T follicular helper cell (primary cell): Measurements from ENCODE around the gene ACBD7.

Experiments
- DNase-seq: peaks from one replicate; pipeline ENCODE4 v3.0.0-alpha.2; 2020; ENCODE audit warnings: low read depth
- total RNA-seq, 2 experiments: gene quantifications; one replicate each; lab custom pipeline; 2026; lab: John Stamatoyannopoulos, UW

ACBD7 gene
- 0.96 to 1.8 reads per million in 2 experiments for total RNA-seq

DNA sequence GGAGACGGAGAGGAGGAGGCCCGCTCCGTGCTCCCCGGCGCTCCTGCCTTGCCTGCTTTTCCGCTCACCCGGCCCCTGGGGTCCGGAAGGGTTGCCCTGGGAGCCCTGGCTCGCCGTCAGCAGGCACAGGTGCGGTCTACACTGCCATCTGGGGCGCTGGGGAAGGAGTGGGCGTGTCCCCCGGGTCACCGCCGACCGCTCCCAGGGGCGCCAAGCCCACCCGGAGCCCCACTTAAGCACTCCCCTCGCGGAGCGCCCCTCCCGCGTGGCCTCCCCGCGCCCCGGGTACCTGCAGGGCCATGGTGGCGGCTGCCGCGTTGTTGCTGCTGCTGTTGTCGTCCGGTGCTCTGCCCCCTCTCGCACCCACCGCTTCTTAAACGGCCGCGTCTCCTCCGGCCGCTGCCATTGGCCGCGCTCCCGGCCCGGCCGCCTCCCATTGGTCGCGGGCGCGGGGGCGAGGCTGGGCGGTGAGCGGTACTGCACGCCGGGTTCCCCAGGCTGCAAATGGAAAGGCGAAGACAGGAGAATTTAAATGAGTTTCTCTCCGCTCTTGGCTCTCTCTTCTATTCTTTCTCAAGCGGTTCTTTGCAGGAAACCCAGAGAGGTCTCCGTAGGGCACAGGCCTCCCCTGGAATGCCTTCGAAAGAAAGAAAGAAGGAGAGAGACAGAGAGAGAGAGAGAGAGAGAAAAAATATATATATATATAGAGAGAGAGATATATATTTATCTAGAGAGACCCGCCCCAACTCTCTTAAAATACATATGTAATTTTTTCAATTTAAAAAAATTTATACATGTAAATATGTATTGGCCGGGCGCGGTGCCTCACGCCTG, at the start of gene ACBD7:
Gene ACBD7 (minus strand): TSS at position 349 of the 834 bp plus-strand sequence. CDS start 48 bp downstream, at position 301.
- DNase-seq = peak; percentile 66

DNA sequence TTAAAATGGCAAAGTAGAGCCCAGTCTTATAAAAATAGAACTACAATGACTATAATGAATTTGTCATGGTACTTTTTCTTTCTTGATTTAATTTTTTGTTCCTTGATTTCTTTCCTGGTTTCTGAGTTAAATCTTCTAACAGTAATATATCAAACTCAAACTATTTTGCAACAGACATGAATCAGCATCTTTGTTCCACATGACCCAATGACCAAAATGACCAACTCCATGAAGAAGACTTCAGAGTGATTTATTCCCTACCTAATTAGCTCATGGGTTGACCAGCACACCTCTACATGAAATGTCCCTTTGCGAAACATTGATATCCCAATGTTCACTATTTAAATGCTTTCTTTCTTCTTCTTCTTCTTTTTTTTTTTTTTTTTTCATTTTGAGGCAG, 49.1 kb upstream of the ACBD7 start:
- DNase-seq = no peak

- DNase-seq = no peak
Measured at GRCh38 chr10:15137036-15137359, 48.4 kb upstream of the ACBD7 start.

DNA sequence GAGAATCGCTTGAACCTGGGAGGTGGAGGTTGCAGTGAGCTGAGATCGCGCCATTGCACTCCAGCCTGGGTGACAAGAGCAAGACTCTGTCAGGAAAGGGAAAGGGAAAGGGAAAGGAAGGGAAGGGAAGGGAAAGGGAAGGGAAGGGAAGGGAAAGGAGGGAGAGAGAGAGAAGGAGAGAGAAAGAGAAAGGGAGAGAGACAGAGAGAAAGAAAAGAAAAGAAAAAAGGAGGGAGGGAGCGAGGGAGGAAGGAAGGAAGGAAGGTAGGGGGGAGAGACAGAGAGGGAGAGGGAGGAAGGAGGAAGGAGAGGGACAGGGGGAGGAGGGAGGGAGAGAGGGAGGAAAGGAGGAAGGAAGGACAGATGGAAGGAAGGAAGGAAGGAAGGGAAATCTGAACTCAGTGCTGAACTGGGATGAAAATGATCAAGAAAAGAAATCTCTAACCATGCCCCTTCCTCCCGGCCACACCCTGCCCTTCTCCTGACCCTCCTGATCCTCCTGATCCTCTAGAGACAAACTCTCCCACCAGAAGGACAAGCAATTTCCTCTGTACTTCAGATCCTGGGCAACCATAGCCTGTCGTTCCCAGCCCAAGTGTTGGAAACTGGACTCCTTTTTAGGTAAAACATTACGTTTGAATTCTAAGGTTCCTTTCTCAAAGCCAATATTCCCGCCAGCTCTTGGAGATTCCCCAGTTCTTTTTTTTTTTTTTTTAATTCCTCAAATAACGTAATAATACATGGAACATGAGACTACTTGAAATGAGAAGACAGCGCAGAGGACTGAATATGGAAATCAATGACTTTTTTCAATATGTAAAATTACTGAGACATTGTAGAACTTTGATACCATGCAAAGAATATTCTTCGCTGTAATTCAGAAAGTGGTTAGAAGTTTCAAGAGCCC, 47.8 kb upstream of the ACBD7 start:
- no peak for DNase-seq

GRCh38 chr10:15131330-15131729, 42.8 kb upstream of the ACBD7 start:
- no peak for DNase-seq

- DNase-seq = no peak
Measured at GRCh38 chr10:15124908-15125307, 36.3 kb upstream of the ACBD7 start.

GRCh38 chr10:15124190-15124589, 35.6 kb upstream of the ACBD7 start:
- DNase-seq = no peak

GRCh38 chr10:15123749-15124184, 35.2 kb upstream of the ACBD7 start:
- no peak for DNase-seq

DNA sequence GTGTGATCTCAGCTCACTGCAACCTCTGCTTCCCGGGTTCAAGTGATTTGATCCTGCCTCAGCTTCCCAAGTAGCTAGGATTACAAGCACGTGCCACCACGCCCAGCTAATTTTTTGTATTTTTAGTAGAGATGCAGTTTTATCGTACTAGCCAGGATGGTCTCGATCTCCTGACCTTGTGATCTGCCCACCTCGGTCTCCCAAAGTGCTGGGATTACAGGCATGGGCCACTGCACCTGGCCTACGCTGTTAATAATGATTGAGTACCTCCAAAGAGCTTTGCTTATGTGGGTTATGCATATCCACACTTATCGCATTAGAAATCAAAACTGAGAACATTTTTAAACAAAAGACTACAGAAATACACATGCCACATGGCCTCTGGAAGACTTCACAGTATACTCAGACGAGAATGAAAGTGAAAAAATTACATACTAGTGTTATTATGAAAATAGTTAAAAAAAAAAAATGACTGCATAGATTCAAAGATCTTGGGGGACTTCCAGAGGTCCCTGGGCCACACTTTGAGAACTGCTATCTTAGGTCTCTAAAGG, 34.0 kb upstream of the ACBD7 start:
- no peak for DNase-seq

DNA sequence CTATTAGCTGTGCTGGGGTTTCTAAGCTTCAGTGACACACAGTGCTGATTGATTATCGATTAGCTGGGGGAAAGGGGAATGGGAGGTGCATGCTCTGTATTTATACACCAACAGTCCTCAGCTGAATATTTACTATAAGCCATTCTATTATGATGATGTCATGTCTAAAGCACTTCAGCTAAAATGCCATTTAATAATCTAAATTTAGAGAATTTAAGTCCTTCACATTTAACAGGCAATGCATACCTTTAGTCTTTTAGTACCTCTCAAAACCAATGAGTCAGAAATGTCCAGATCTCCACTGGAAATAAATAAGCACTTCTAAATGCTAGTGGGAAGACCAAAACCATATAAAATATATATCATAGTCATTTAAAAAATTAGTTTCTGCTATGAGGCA, 33.1 kb upstream of the ACBD7 start:
- DNase-seq = no peak

DNA sequence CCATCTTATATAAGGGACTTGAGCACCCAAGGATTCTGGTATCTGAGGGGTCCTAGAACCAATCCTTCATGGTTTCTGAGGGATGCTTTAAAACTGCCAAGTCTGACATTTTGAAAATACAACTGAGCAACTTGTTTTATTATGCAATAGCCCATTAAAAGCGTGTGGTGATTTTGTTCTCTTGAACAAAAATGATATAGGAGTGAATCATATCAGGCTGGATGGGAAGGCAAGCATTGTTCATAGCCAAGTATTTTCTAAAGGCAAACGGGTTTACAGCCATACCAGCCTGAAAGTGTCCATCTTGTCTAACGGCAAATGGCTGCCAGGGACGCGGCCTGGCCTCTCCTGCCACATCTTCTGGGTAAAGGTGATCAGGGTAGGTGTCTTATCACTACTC, 31.9 kb upstream of the ACBD7 start:
- DNase-seq = no peak

GRCh38 chr10:15118615-15119014, 30.0 kb upstream of the ACBD7 start:
- DNase-seq = no peak

- no peak for DNase-seq
Measured at GRCh38 chr10:15116225-15116624, 27.6 kb upstream of the ACBD7 start.

DNA sequence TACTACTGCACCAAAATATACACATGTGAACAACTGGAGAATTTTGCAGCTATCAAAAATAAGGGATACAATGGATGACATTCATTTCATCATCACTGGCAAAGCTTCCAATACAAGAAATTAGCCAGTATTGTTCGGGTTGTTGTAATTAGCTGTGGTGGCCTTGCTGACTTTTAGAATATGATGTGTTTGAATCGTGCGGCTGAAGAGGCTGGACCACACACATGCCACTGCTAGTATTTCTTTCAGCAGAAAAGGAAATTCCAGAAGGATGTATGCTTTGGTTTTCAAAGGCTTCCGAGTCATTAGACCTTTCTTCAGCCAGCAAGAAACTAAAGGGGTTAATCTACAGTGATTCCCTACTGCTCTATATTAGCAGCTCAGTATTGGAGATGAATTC, 25.2 kb upstream of the ACBD7 start:
- no peak for DNase-seq

DNA sequence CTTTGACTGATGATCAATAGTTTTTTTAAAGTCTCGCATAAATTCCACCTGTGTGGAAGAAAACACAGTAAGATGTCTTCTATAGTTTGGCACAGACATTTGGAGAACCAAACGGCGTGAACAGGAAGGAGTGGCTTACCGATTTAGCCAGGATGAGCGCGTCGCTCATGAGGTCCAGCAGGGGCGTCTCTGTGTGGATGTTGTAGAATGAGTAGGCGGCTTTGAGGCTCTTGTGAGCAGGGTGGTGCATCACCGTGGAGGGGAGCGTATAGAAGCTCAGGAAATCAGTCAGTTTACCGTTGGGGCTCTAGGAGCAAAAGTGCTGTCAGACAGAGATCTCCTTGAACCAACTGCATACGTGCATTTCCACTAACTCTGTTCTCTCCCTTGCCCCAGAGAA, 24.1 kb upstream of the ACBD7 start:
- DNase-seq = no peak

GRCh38 chr10:15106352-15107013, 17.9 kb upstream of the ACBD7 start:
- peak; percentile 55 for DNase-seq

DNA sequence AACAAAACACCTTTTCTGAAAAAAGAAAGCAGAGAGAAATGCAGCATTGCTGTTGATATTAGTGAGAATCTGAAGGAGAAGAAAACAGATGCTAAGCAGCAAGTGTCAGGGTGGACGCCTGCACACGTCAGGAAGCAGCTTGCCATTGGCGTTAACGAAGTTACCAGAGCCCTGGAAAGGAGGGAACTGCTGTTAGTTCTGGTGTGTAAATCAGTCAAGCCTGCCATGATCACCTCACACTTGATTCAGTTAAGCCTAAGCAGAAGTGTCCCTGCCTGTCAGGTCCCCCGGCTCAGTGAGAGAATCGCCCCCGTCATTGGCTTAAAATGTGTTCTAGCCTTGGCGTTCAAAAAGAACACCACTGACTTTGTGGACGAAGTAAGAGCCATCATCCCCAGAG, 14.9 kb upstream of the ACBD7 start:
- DNase-seq = no peak

DNA sequence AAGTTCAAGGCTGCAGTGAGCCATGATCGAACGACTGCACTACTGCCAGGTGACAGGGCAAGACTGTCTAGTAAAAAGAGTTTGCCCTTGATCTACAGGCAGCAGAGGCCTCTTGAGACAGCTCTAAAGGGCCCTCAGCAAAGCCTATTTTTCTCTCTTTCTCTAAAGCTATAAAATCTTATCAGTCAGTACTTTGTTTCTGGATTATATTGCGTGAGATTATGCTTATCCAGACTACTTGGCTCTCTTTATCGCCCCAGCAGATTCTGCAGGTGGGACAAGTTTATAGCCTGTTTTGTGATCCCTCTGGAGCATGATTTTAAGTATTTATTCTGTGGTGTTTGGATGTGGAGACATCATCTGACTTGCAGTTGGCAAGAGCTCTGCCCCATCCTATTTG, 11.3 kb upstream of the ACBD7 start:
- DNase-seq = no peak

DNA sequence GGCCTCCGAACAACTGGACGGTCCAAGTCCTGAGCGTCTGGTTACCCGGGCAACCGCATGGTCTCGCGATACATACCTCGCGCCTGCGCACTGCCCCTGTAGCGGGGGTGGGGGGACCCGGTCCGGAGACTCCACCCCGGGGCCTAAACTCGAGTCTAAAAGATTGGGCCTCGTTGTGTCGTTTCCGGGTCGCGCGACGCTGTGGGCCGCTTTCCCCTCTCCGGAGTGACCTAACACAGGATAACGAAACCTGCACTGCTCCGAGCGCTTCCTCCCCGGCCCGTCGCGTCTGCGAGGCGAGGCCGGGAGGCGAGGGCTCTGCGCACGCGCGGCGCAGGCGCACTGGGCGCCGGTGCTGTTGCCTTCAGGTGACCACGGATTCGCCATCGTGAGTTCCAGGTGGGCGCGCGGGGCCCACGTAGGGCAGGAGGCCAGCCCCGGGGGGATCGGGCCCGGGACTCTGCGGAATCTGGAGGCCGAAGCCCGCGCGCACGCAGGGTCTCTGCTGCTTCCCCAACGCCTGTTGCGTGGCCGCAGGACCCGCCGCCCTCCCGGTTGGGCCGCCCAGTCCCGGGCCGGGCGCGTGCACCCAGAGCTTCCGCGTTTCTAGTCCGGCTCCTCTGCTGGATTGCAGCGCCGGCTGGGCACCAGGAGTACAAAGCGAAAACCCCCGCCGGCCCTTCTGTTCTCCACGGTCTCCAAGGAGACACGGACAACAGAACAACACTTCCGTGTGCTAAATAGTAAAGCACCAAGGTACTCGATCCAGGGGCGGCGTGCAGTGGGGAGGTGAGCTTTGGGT, 8.6 kb upstream of the ACBD7 start, which contains the start of gene RPP38:
Gene RPP38 (plus strand): TSS at position 345 of the 802 bp plus-strand sequence. CDS start 5,960 bp downstream, outside the sequence.
- peak; percentile 88 for DNase-seq

DNA sequence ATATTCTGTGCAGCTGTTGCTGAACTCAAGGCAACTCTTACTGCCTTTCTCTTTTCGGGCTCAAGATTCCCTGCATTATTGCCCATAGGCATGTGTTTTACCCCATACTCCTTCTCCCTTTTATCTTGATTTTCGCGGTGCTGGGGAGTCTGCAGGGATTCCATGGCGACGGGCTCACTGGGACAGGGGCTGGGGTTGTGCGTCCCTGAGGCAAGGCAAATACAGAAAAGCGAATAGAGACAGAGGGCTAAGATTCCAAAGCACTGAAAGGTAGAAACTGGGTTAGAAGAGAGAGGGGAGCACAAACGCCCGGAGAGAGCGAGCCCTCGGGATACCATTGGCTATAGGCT, 8.1 kb upstream of the ACBD7 start:
- no peak for DNase-seq

- no peak for DNase-seq
Measured at GRCh38 chr10:15092855-15093408, 4.4 kb upstream of the ACBD7 start.
